GM21528 (cell line): ENCODE data around the gene CD58.

Source experiments
- ATAC-seq: cut with Tn5 transposase; IDR thresholded peaks from one replicate; pipeline ENCODE4 v1.9.1; 2021; ENCODE audit warnings: mild to moderate bottlenecking, moderate library complexity; ENCODE audit not compliant: unreplicated experiment, low FRiP score

The CD58 gene

GRCh38 chr1:116496898-116497297 lies 73.9 kb downstream of the CD58 start:
- ATAC-seq, result no peak

DNA sequence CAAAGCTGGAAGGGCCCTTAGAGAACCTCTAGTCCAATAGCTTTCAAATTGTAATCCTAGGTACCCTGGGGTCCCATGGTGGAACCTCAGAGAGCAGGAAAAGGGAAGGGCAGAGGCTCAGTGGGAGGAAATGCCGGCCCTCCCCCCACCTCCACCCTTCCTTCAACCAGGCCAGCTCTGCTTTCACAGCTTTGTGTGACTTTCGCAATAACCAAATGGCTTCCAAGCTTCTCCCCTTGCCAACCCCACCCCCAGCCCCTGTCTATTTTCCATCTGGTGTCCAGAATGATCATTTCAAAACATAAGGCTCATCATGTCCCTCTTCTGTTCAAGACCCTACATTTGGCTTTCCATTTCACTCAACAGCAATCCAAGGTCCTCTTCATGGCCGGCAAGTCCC lies 74.4 kb downstream of the CD58 start:
- no peak for ATAC-seq

- no peak for ATAC-seq
Measured at GRCh38 chr1:116495535-116495934, 75.3 kb downstream of the CD58 start.

DNA sequence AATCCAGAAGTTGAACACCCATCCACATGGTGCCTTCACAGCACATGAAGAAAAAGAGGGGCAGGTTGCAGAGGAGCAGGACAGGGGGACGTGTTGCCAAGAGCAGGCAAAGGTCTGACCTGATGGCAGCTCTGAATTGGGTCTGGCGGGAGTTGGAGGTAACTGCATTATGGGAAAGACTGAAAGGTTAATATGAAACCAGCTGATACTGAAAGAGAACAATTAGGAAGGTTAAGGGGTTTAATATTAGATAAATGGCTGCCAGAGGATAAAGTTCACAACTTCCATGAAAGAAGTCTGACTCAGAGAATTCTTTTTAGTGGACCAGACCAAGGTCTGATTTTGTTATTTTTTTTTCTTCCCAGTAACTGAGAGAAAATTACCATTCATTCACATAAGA lies 76.1 kb downstream of the CD58 start:
- no peak for ATAC-seq

DNA sequence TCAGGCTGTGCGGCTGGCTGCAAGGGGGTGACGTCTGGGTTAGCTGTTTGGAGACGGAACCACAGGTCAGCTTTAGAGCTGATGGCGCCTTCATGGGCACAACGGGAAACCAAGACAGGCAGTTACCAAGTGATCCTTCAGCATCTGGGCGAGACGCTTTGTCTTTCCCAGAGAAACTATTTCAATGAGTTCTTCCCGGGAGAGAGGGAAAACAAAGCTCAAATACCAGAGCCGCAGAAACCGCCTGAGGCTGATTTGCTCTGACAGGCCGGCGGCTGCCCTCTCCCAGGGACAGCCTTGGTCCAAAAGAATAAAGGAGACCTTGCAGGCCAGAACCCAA lies 76.5 kb downstream of the CD58 start:
- ATAC-seq, result no peak

- no peak for ATAC-seq
Measured at GRCh38 chr1:116493484-116494352, 77.1 kb downstream of the CD58 start.

- no peak for ATAC-seq
Measured at GRCh38 chr1:116493036-116493435, 77.8 kb downstream of the CD58 start.

DNA sequence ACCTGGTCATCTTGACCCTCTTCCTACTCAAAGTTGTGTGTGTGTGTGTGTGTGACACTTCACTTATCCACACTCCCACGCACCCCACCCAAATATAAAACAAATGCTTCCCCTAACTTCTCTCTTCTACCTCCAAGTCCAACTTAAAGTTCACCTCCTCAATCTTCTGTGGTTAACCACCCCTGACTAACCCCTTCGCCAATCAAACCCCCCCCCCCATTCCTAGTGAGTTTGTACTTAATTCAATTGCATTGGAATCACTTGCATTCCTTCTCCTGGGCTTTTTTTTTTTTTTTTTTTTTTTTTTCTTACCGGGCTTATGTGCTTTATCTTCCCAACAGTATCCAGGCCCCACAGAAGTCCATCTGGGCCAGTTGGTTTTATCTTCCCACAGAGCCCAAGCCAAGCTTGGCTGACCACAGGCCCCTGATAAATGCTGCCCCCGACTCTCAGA lies 78.4 kb downstream of the CD58 start:
- ATAC-seq, result no peak

DNA sequence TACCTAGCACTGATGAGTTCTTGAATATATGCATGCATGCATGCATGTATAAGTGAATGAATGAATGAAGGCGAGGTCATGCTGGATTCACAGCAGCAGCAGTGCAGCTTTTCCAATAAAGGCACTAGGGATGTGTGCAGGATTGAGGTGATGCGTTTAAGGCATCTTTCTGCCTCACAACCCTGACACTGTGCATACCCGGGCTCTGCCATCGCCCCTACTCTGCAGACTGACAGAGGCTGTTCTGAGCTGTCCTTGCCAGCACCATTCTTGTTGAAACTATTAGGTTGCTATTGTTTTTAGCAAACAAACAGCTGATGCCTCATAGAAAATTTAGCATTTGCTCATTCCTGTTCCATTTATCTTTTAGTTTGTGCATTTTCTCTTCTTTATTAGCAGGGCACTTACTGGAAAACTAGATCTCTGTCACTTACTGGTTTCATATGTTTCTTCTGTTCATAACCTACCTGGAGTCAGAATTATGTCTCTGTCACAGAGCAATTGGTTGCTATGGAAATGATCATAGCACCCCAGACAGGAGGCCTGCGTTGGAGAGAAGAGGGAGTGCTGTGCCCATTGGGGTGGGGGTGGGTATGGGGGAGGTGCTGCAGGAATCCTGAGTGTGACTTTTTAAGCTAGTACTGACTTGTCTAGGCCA lies 79.0 kb downstream of the CD58 start:
- ATAC-seq, result no peak

- no peak for ATAC-seq
Measured at GRCh38 chr1:116490588-116490987, 80.2 kb downstream of the CD58 start.

DNA sequence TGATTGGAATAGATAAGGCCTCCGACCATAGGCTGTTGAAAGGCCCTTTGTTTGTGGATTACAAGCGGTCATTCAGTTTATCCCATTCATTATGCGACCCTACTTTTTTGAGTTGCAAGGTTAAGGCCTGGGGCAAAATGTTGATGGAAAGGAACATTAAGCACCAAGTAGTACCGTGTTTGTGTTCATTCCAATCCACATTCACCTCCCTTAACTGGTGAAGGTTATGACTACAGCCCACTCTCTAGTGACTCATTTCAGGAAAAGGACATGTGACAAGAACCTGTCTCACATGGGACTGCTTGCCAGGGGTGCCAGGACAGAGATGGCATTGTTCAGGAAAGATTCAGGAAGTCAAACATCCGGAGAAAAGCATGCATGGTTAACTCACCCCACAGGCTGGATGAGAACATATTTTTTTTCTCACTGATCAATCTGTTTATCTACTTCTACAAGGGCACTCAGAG lies 81.6 kb downstream of the CD58 start:
- ATAC-seq, result no peak

- ATAC-seq, result no peak
Measured at GRCh38 chr1:116488071-116488470, 82.8 kb downstream of the CD58 start.

DNA sequence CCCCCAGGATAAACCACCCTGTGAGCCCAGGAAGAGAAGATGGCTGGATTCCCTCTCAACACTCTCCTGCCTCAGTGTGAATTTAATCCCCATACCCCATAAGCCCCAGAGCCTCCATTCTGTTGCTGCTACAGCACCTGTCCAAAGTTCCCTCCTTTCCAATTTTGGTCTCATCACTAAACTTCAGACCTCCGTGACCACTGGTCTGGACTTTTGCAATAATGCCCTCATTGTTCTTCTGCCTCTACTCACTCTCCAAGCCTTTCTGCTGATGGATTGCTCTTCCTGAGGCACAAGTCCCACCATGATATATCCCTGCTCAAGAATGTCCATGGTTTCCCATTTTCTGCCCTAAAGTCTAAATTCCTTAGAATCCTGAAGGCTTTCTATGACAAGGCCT lies 83.2 kb downstream of the CD58 start:
- no peak for ATAC-seq

- ATAC-seq, result no peak
Measured at GRCh38 chr1:116487031-116487430, 83.8 kb downstream of the CD58 start.

DNA sequence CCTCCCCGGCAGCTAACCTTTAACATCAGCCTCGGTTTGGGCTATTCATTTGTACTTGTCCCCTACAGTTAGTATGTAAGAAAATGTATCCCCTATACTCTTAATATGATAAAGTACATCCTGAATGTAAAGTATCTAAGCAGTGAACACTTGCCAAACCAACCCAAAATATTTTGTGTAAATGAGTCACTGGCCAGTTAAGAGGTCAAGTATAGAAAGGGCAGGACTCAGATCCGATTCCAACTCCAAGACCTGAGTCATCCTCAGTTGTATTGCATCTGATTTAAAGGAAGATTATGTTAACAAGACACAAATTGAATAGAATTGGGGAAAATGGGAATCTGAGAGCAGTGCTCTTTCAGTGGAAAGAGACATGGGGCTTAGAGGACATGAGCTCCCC lies 84.4 kb downstream of the CD58 start:
- no peak for ATAC-seq

GRCh38 chr1:116485976-116486375 lies 84.8 kb downstream of the CD58 start:
- no peak for ATAC-seq

DNA sequence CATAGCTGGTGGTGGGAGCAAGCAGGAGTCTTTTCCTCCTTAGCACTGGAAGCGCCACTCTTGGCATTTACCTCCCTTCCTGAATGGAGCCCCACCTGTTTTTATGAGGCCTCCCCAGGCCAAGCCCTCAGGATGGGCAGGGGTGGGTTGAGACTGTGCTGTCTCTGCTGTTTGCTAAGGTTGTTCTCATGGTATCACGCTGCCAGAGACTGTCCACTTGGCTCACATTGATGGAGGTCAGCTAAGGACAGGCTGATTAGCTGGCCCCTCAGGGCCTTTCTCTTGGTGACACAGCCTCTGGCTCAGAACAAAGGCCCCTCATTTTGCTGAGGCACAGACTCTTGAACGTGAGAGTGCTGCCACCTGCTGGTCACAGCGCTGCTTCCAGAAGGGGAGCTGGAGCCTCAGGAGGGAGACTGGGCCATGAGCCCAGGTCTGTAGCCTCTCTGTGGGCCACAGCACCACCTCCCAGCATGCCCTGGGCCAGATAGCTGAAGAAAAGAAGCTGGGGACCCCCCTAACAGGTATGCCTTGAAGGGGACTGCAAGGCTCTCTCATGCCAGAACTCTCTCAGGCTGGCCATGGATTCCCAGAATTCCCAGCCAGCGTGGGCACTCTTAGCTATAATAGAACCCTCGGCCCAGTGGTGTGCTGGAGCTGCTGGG lies 85.6 kb downstream of the CD58 start:
- ATAC-seq, result peak; percentile 79

GRCh38 chr1:116483481-116484309 lies 87.1 kb downstream of the CD58 start:
- no peak for ATAC-seq

- no peak for ATAC-seq
Measured at GRCh38 chr1:116482490-116482889, 88.3 kb downstream of the CD58 start.

DNA sequence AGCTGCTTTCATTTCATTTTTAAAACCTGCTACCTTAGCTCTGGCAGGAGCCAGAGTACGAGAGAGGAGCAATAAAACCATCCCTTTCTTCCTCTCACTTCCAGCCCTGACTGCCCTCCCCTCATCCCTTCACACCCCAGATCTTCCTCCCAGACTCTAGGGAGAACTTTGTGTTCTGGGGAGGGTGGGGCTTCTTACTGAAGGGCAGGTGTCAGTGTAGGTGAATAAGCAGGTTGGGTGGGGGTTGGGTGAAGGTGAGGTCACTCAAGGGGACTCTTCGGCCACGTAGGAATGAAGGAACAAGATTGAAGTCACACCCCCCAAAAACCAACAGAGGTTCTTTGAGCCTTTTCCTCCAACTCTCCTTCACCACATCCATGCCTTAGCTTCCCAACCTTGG lies 88.9 kb downstream of the CD58 start:
- ATAC-seq, result no peak

- no peak for ATAC-seq
Measured at GRCh38 chr1:116478621-116479020, 92.2 kb downstream of the CD58 start.
